CD14-positive monocyte (primary cell): ENCODE results near the gene OR6C68. TPM values are rescaled to one million over a fixed set of nuclear protein-coding genes. Genes with fewer than 3 reads are reported as not detected.

ENCODE experiments used
- DNase-seq, 3 donors: peaks; one replicate each; pipeline ENCODE4 v3.0.0-alpha.2; 2011 to 2022
- H2AFZ ChIP-seq: 2 replicates; pipeline ENCODE4 v1.6.0; 2012; ENCODE audit warnings: mild to moderate bottlenecking, low read depth, low read length, inconsistent platforms; ENCODE audit not compliant: insufficient read depth, poor library complexity, severe bottlenecking
- H3K27ac ChIP-seq, 2 donors: 1 replicate in 1 of 2; 2 replicates in 1 of 2; pipeline ENCODE4 v1.5.1; 2012 to 2013; ENCODE audit warnings: low read length in 2 of 2, control low read depth in 1 of 2, inconsistent platforms in 1 of 2, low read depth in 1 of 2, mild to moderate bottlenecking in 1 of 2
- H3K27me3 ChIP-seq, 2 donors: one replicate each; pipeline versions ENCODE4 v1.6.0 to v1.6.1; 2011 to 2013; ENCODE audit warnings: low read length in 2 of 2; ENCODE audit not compliant: control insufficient read depth in 2 of 2, insufficient read depth in 2 of 2
- H3K36me3 ChIP-seq, 2 donors: replicated peaks in 1 of 2; 1 replicate in 1 of 2; 2 replicates in 1 of 2; pipeline versions ENCODE4 v1.5.1 to v1.6.1; 2012 to 2013; ENCODE audit warnings: low read length in 2 of 2, control low read depth in 1 of 2, inconsistent platforms in 1 of 2, mild to moderate bottlenecking in 1 of 2; ENCODE audit not compliant: insufficient read depth in 2 of 2, control insufficient read depth in 1 of 2
- H3K4me1 ChIP-seq, 2 donors: 1 replicate in 1 of 2; 2 replicates in 1 of 2; pipeline versions ENCODE4 v1.5.1 to v1.6.1; 2012 to 2013; ENCODE audit warnings: low read length in 2 of 2, control low read depth in 1 of 2, inconsistent platforms in 1 of 2, mild to moderate bottlenecking in 1 of 2, moderate library complexity in 1 of 2; ENCODE audit not compliant: insufficient read depth in 2 of 2, control insufficient read depth in 1 of 2
- H3K4me2 ChIP-seq: replicated peaks from 2 replicates; pipeline ENCODE3; 2012; ENCODE audit warnings: low read length, moderate library complexity, mild to moderate bottlenecking; ENCODE audit not compliant: poor library complexity, severe bottlenecking; ENCODE audit errors: extremely low read depth
- H3K4me3 ChIP-seq, 3 experiments: fragments of 200-600 bp in 1 of 3; sonication (generic) in 1 of 3; replicated peaks in 1 of 3; 1 replicate in 2 of 3; 2 replicates in 1 of 3; pipeline ENCODE4 v1.5.1; 2011 to 2013; ENCODE audit warnings: low read length in 3 of 3, mild to moderate bottlenecking in 3 of 3, control low read depth in 2 of 3, low read depth in 2 of 3, inconsistent platforms in 1 of 3, moderate library complexity in 1 of 3
- H3K79me2 ChIP-seq: 2 replicates; pipeline ENCODE4 v1.6.0; 2012; ENCODE audit warnings: mild to moderate bottlenecking, control low read depth, inconsistent platforms, low read length, moderate library complexity; ENCODE audit not compliant: insufficient read depth
- H3K9ac ChIP-seq: 2 replicates; pipeline ENCODE4 v1.6.0; 2017; ENCODE audit warnings: low read length, mild to moderate bottlenecking; ENCODE audit not compliant: insufficient read depth, poor library complexity, severe bottlenecking
- H3K9me3 ChIP-seq, 2 donors: replicated peaks in 1 of 2; 1 replicate in 1 of 2; 2 replicates in 1 of 2; pipeline versions ENCODE4 v1.5.1 to v1.6.1; 2012 to 2013; ENCODE audit warnings: low read length in 2 of 2, control low read depth in 1 of 2; ENCODE audit not compliant: control insufficient read depth in 1 of 2, insufficient read depth in 1 of 2
- H4K20me1 ChIP-seq: 2 replicates; pipeline ENCODE4 v1.6.0; 2012; ENCODE audit warnings: mild to moderate bottlenecking, low read length, control low read depth, moderate library complexity; ENCODE audit not compliant: insufficient read depth
- H3K27ac Mint-ChIP-seq, 7 donors: one replicate each; pipeline ENCODE4 v1.8.0; 2020; ENCODE audit warnings: mild to moderate bottlenecking in 7 of 7, mixed read lengths in 7 of 7, moderate library complexity in 6 of 7, inconsistent platforms in 2 of 7
- H3K27me3 Mint-ChIP-seq, 3 donors: one replicate each; pipeline ENCODE4 v1.8.0; 2021 to 2022; ENCODE audit warnings: low read depth in 3 of 3, mild to moderate bottlenecking in 3 of 3, mixed read lengths in 3 of 3, moderate library complexity in 3 of 3, inconsistent platforms in 1 of 3
- H3K36me3 Mint-ChIP-seq, 2 donors: one replicate each; pipeline ENCODE4 v1.8.0; 2020; ENCODE audit warnings: mixed read lengths in 2 of 2, inconsistent platforms in 1 of 2, mild to moderate bottlenecking in 1 of 2
- H3K4me1 Mint-ChIP-seq: one replicate; pipeline ENCODE4 v1.8.0; 2020; ENCODE audit warnings: mild to moderate bottlenecking, mixed read lengths
- H3K4me3 Mint-ChIP-seq, 2 donors: one replicate each; pipeline ENCODE4 v1.8.0; 2020; ENCODE audit warnings: mild to moderate bottlenecking in 2 of 2, mixed read lengths in 2 of 2, moderate library complexity in 1 of 2
- H3K9me3 Mint-ChIP-seq, 7 donors: one replicate each; pipeline ENCODE4 v1.8.0; 2020 to 2022; ENCODE audit warnings: mixed read lengths in 7 of 7, mild to moderate bottlenecking in 6 of 7, moderate library complexity in 6 of 7, inconsistent platforms in 2 of 7
- CTCF ChIP-seq: fragments of 200-600 bp; IDR thresholded peaks from one replicate; pipeline ENCODE4 v1.8.0; 2022; ENCODE audit warnings: antibody characterized with exemption, mild to moderate bottlenecking
- WGBS: methylation state at CpG from one replicate; pipeline ENCODE4 v1.1.5; 2013; ENCODE audit warnings: missing lambda C conversion rate; ENCODE audit not compliant: insufficient coverage; 5-methylcytosine and 5-hydroxymethylcytosine counted together
- intact Hi-C, 2 donors: fragments of 100-400 bp; cut with micrococcal nuclease; formaldehyde crosslinking; loops; one replicate each; pipeline versions ENCODE4 v1.15.0 to v1.15.1; 2023
- polyA minus RNA-seq: library from RNA; depleted of rRNA, polyadenylated mRNA; stranded (reverse); fragments of >200 nt; gene quantifications from 2 replicates; pipeline ENCODE4 v1.2.3, GENCODE V29; 2012
- polyA plus RNA-seq, 3 donors: library from polyadenylated mRNA; depleted of rRNA in 1 of 3; unstranded in 2 of 3; stranded (reverse) in 1 of 3; fragments of 300-500 nt in 2 of 3; fragments of >200 nt in 1 of 3; fragmentation: Illumina TruSeq in 2 of 3; gene quantifications; 1 replicate in 2 of 3; 2 replicates in 1 of 3; pipeline ENCODE4 v1.2.3, GENCODE V29; 2012 to 2021
- total RNA-seq, 12 experiments: library from RNA in 1 of 12; stranded (reverse) in 1 of 12; fragments of 120-200 nt in 1 of 12; gene quantifications; one replicate each; pipeline ENCODE4 v1.2.4 and lab custom pipeline; 2013 to 2026; ENCODE audit warnings: mixed read lengths in 6 of 12, inconsistent platforms in 1 of 12

Gene OR6C68
- total RNA-seq (2013) = not detected
- not detected for polyA plus RNA-seq
- polyA minus RNA-seq = not detected in 2 replicates
- 0 to 0.12 (median 0) reads per million in 11 experiments for total RNA-seq (lab: John Stamatoyannopoulos, UW)

GRCh38 chr12:55492078-55492477, at the start of gene OR6C68:
Gene OR6C68, plus strand, starts transcription at chr12:55492378. Its CDS starts 0 bp downstream, at chr12:55492378.
- H3K4me3 ChIP-seq = no peak within 1 kb of the TSS
- Mint-ChIP-seq H3K36me3 (no peaks in the 10 kb centered on the region), H3K27me3 (peaks cover 4 to 5% (median 4%) of the 10 kb centered on the region in 3 donors), H3K4me1 (no peaks in the 10 kb centered on the region), H3K9me3 (peaks cover 0 to 3% (median 0%) of the 10 kb centered on the region in 7 donors), H3K27ac (no peak within 1 kb of the TSS), H3K4me3 (no peak within 1 kb of the TSS)
- WGBS = no CpG with 5 or more reads among the region's 2 CpGs
- H3K4me2 ChIP-seq = no peak within 1 kb of the TSS
- H4K20me1 ChIP-seq = no peaks in the 10 kb centered on the region
- no peaks in the 10 kb centered on the region for H3K36me3 ChIP-seq
- TF ChIP-seq CTCF = no peak
- no peak within 1 kb of the TSS for H3K9ac ChIP-seq
- peaks cover 5 to 6% of the 10 kb centered on the region in 2 donors for H3K27me3 ChIP-seq
- no peaks in the 10 kb centered on the region for H3K79me2 ChIP-seq
- no peaks in the 10 kb centered on the region for H3K4me1 ChIP-seq
- DNase-seq = no peak
- H2AFZ ChIP-seq = no peak within 1 kb of the TSS
- intact Hi-C loops = no loop called here
- H3K9me3 ChIP-seq = no peaks in the 10 kb centered on the region
- H3K27ac ChIP-seq = no peak within 1 kb of the TSS

GRCh38 chr12:55443776-55444175, 48.4 kb upstream of the OR6C68 start, which contains the start of gene OR6C2:
Gene OR6C2, plus strand, starts transcription at chr12:55444076. Its CDS starts 8,138 bp downstream, at chr12:55452214.
- peaks cover 25% of the 10 kb centered on the region for H3K4me1 Mint-ChIP-seq
- Histone ChIP-seq H2AFZ (no peak within 1 kb of the TSS), H3K27ac (no peak within 1 kb of the TSS), H3K9me3 (peaks cover 8 to 10% of the 10 kb centered on the region in 2 donors), H3K9ac (no peak within 1 kb of the TSS), H3K4me1 (peaks cover 15 to 16% of the 10 kb centered on the region in 2 donors), H3K36me3 (no peaks in the 10 kb centered on the region), H3K27me3 (no peaks in the 10 kb centered on the region), H3K4me2 (no peak within 1 kb of the TSS), H3K4me3 (no peak within 1 kb of the TSS), H3K79me2 (no peaks in the 10 kb centered on the region), H4K20me1 (no peaks in the 10 kb centered on the region)
- intact Hi-C loops = no loop called here
- H3K4me3 Mint-ChIP-seq = no peak within 1 kb of the TSS
- H3K36me3 Mint-ChIP-seq = no peaks in the 10 kb centered on the region
- no peak for DNase-seq
- peaks cover 11 to 24% (median 17%) of the 10 kb centered on the region in 7 donors for H3K9me3 Mint-ChIP-seq
- no CpG with 5 or more reads among the region's 2 CpGs for WGBS
- H3K27ac Mint-ChIP-seq = no peak within 1 kb of the TSS
- peaks cover 3 to 5% (median 4%) of the 10 kb centered on the region in 3 donors for H3K27me3 Mint-ChIP-seq
- no peak for TF ChIP-seq CTCF
